ENCODE data around the gene CHD9.
"Not testable (repeated sequence)": the region's sequence is repeated elsewhere in the genome, so short reads cannot be mapped to it uniquely, and the experiment has no call there.

Gene CHD9

GRCh38 chr16:53054670-53055485 is at the start of gene CHD9:
Gene CHD9, plus strand, starts transcription at chr16:53054991. Its CDS starts 101,099 bp downstream, at chr16:53156090.
- DNase-seq (ENCODE audit: low read depth), result no peak

- DNase-seq (ENCODE audit: low read depth), result no peak
These were observed 47.7 kb upstream of the CHD9 start for GRCh38 chr16:53007095-53007494.

GRCh38 chr16:53014287-53014686 is 40.5 kb upstream of the CHD9 start:
- DNase-seq (ENCODE audit: low read depth), result no peak

DNA sequence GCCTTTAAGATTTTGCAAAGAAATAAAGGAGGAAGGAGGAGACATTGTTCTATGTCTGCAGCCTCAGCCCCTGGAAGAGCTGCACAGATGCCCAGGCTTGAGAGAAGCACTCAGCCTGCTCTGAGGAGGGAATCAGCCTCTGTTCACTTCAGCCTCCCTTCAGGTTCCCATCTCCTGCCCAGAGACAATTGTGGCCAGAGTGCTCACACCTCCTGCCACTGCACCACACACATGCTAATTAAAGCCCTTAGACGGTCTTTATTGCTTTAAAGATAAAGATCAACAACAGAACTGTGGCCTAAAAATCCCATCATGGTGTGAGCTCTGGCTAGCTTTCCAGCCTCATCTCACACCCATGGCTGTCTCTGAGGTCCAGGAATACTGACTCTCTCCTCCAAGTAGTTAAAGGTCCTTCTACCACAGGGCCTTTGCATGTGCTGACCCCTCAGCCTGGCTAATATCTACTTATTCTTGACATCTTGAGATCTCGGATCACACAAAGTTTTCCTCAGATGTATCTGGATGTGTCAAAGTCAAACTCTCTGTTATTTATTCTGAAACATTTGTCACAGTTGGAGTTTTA is 35.9 kb upstream of the CHD9 start:
- no peak for DNase-seq (ENCODE audit: low read depth)

- no peak for DNase-seq (ENCODE audit: low read depth)
These were observed 32.4 kb upstream of the CHD9 start for GRCh38 chr16:53022374-53022773.

DNA sequence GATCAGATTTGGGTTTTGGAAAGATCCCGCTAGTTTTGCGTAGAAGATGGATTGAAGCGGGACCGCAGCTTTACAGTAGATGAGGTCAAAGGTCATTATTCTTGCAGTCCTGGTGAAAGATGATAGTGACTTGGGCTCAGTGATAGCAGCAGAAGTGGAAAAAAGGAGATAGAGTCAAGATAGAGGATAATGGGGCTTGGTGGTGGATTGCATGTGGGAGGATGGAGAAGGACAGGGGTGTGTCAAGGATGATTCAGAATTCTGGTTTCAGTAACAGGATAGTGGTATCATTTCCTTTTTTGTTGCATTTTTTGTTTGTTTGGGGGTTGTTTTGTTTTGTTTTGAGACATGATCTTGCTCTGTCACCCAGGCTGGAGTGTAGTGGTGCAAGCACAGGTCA is 30.7 kb upstream of the CHD9 start:
- no peak for DNase-seq (ENCODE audit: low read depth)

DNA sequence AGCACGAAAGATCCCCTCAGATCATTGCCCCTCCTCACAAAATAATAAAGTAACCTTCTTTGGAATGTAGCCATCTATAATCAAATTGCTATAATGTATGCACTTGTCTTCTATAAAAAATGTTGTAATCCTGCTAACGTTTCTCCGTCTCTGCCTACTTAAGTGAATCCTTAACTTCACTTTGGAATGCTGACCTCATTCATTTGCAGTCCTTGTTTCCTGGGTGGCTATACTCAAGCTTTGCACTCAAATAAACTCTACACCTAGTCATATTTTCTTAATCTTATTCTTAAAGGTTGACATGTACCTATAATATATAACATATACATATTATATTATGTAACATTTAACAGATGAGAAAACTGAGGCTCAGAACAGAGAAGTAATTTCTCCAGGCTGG is 24.8 kb upstream of the CHD9 start:
- no peak for DNase-seq (ENCODE audit: low read depth)

- DNase-seq (ENCODE audit: low read depth), result no peak
These were observed 23.4 kb upstream of the CHD9 start for GRCh38 chr16:53031323-53031942.

GRCh38 chr16:53034306-53034705 is 20.5 kb upstream of the CHD9 start:
- DNase-seq (ENCODE audit: low read depth), result no peak

GRCh38 chr16:53035176-53035942 is 19.4 kb upstream of the CHD9 start:
- no peak for DNase-seq (ENCODE audit: low read depth)

DNA sequence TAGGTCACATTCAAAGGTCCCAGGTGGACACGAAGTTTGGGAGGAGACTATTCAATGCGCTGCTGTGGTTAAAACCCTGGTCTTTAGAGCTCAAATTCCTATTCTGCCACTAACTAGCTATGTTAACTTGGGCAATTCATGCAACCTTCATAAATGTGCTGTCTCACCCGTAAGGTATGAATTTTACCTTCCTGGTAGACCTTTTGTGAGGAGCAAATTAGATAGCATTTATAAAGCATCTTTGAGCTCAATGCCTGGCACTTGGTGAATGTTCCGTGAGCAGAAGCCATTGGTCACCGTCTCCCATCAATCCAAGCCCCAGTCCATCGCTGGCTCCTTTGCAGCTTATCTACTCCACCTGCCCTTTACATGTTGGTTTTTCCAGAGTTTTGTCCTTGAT is 18.7 kb upstream of the CHD9 start:
- no peak for DNase-seq (ENCODE audit: low read depth)

DNA sequence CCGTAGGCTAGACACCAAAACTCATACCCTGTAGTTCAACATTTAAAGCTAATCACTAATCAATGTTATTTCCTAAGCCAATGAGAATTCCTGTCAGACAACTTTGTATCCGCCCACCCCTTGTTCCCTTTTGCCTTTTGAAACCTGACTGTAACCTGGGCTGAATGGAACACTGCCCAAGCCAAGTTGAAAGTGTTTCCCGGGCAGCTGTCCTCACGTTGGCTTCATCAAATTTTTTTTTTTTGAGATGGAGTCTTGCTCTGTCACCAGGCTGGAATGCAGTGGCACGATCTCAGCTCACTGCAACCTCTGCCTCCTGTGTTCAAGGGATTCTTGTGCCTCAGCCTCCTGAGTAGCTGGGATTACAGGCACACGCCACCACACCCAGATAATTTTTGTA is 18.1 kb upstream of the CHD9 start:
- not testable (repeated sequence) for DNase-seq (ENCODE audit: low read depth)

- DNase-seq (ENCODE audit: low read depth), result no peak
These were observed 14.0 kb upstream of the CHD9 start for GRCh38 chr16:53040788-53041187.

GRCh38 chr16:53041320-53042051 is 13.3 kb upstream of the CHD9 start:
- DNase-seq (ENCODE audit: low read depth), result no peak

- no peak for DNase-seq (ENCODE audit: low read depth)
These were observed 12.5 kb upstream of the CHD9 start for GRCh38 chr16:53042235-53042701.

GRCh38 chr16:53043428-53043831 is 11.4 kb upstream of the CHD9 start:
- DNase-seq (ENCODE audit: low read depth), result no peak

DNA sequence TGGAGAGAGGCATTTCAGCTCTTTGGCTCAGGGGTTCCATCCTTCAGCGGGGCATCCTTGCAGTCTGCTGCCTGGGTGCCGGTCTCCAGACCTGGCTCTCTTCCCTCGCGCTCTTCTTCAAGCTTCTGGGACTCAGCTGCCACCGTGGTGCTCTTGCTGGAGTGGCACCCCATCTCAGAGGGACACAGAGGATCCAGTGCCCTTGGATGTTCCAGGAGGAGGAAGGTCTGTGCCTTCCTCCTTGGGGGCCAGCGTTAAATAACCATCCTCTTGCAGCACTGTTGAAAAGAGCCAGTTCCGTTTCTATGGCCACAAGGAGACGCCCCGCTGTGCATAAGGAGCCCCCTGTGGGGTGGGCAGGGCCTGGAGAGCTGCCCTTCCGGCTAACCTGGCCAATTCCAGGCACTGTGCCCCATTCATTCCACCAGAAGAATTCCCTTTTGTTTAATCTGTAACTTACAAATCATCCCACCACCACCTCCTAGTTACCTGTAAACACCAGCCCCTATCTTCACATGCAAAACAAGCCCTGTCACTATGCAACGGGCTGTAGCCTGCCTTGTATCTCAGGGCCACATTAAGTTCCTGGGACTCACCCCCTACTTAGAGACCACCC is 10.7 kb upstream of the CHD9 start:
- no peak for DNase-seq (ENCODE audit: low read depth)

GRCh38 chr16:53045341-53046220 is 9.2 kb upstream of the CHD9 start:
- DNase-seq (ENCODE audit: low read depth), result no peak

DNA sequence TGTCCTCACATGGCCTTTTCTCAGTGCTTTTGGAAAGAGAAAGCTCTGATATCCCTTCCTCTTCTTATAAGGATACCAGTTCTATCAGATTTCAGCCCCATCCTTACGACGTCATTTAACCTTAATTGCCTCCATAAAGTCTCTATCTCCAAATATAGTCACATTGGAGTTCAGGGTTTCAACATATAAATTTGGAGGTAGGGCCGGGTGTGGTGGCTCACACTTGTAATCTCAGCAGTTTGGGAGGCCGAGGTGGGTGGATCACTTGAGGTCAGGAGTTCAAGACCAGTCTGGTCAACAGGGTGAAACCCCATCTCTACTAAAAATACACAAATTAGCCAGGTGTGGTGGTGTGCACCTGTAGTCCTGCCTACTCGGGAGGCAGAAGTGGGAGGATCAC is 7.3 kb upstream of the CHD9 start:
- not testable (repeated sequence) for DNase-seq (ENCODE audit: low read depth)
